Measurements from ENCODE around the gene RAB3C.

RAB3C gene

GRCh38 chr5:58860680-58861079 is 277.8 kb downstream of the RAB3C start:
- no peak for DNase-seq (ENCODE audit: low read depth, low spot score)
- no peaks in the 10 kb centered on the region for H3K4me1 ChIP-seq (ENCODE audit: control insufficient read depth, insufficient read depth, low read length)
- H3K4me3 ChIP-seq (ENCODE audit: low read length): no peak overlapping the region
- H3K27ac ChIP-seq (ENCODE audit: low read length): no peak overlapping the region
- H3K27me3 ChIP-seq (ENCODE audit: control insufficient read depth, insufficient read depth, low read length): no peaks in the 10 kb centered on the region
- H3K9me3 ChIP-seq (ENCODE audit: control insufficient read depth, insufficient read depth, low read length): no peaks in the 10 kb centered on the region
- no peaks in the 10 kb centered on the region for H3K36me3 ChIP-seq (ENCODE audit: control insufficient read depth, insufficient read depth, low read length)

GRCh38 chr5:58868931-58869330 is 286.1 kb downstream of the RAB3C start:
- Histone ChIP-seq H3K9me3 (ENCODE audit: control insufficient read depth, insufficient read depth, low read length) (no peaks in the 10 kb centered on the region), H3K4me3 (ENCODE audit: low read length) (no peak overlapping the region), H3K36me3 (ENCODE audit: control insufficient read depth, insufficient read depth, low read length) (no peaks in the 10 kb centered on the region), H3K4me1 (ENCODE audit: control insufficient read depth, insufficient read depth, low read length) (no peaks in the 10 kb centered on the region), H3K27ac (ENCODE audit: low read length) (no peak overlapping the region), H3K27me3 (ENCODE audit: control insufficient read depth, insufficient read depth, low read length) (no peaks in the 10 kb centered on the region)
- DNase-seq (ENCODE audit: low read depth, low spot score): no peak
- no CpG with 5 or more reads among the region's 8 CpGs for WGBS (ENCODE audit: insufficient coverage, insufficient read length)

GRCh38 chr5:58871648-58872242 is 288.9 kb downstream of the RAB3C start:
- Histone ChIP-seq H3K9me3 (ENCODE audit: control insufficient read depth, insufficient read depth, low read length) (no peaks in the 10 kb centered on the region), H3K36me3 (ENCODE audit: control insufficient read depth, insufficient read depth, low read length) (no peaks in the 10 kb centered on the region), H3K27me3 (ENCODE audit: control insufficient read depth, insufficient read depth, low read length) (no peaks in the 10 kb centered on the region), H3K27ac (ENCODE audit: low read length) (no peak overlapping the region), H3K4me3 (ENCODE audit: low read length) (no peak overlapping the region), H3K4me1 (ENCODE audit: control insufficient read depth, insufficient read depth, low read length) (no peaks in the 10 kb centered on the region)
- no peak for DNase-seq (ENCODE audit: low read depth, low spot score)
- WGBS (ENCODE audit: insufficient coverage, insufficient read length): no CpG with 5 or more reads among the region's 3 CpGs

GRCh38 chr5:58872670-58873273 is 289.9 kb downstream of the RAB3C start:
- no peak for DNase-seq (ENCODE audit: low read depth, low spot score)
- Histone ChIP-seq H3K9me3 (ENCODE audit: control insufficient read depth, insufficient read depth, low read length) (no peaks in the 10 kb centered on the region), H3K36me3 (ENCODE audit: control insufficient read depth, insufficient read depth, low read length) (no peaks in the 10 kb centered on the region), H3K27ac (ENCODE audit: low read length) (no peak overlapping the region), H3K27me3 (ENCODE audit: control insufficient read depth, insufficient read depth, low read length) (no peaks in the 10 kb centered on the region), H3K4me1 (ENCODE audit: control insufficient read depth, insufficient read depth, low read length) (no peaks in the 10 kb centered on the region), H3K4me3 (ENCODE audit: low read length) (no peak overlapping the region)
- WGBS (ENCODE audit: insufficient coverage, insufficient read length): no CpG with 5 or more reads among the region's 5 CpGs

GRCh38 chr5:58875599-58875998 is 292.7 kb downstream of the RAB3C start:
- WGBS (ENCODE audit: insufficient coverage, insufficient read length): no CpG with 5 or more reads among the region's 3 CpGs
- Histone ChIP-seq H3K27me3 (ENCODE audit: control insufficient read depth, insufficient read depth, low read length) (no peaks in the 10 kb centered on the region), H3K4me3 (ENCODE audit: low read length) (no peak overlapping the region), H3K27ac (ENCODE audit: low read length) (no peak overlapping the region), H3K4me1 (ENCODE audit: control insufficient read depth, insufficient read depth, low read length) (no peaks in the 10 kb centered on the region), H3K36me3 (ENCODE audit: control insufficient read depth, insufficient read depth, low read length) (no peaks in the 10 kb centered on the region), H3K9me3 (ENCODE audit: control insufficient read depth, insufficient read depth, low read length) (no peaks in the 10 kb centered on the region)
- no peak for DNase-seq (ENCODE audit: low read depth, low spot score)

- H3K4me3 ChIP-seq (ENCODE audit: low read length): no peak overlapping the region
These were observed 302.4 kb downstream of the RAB3C start for GRCh38 chr5:58885260-58885659.

GRCh38 chr5:58886315-58887207 is 303.7 kb downstream of the RAB3C start:
- no peak overlapping the region for H3K4me3 ChIP-seq (ENCODE audit: low read length)
- peak; percentile 50 for DNase-seq (ENCODE audit: low read depth, low spot score)
- no peaks in the 10 kb centered on the region for H3K27me3 ChIP-seq (ENCODE audit: control insufficient read depth, insufficient read depth, low read length)
- no CpG with 5 or more reads among the region's 14 CpGs for WGBS (ENCODE audit: insufficient coverage, insufficient read length)
- H3K36me3 ChIP-seq (ENCODE audit: control insufficient read depth, insufficient read depth, low read length): no peaks in the 10 kb centered on the region
- no peaks in the 10 kb centered on the region for H3K9me3 ChIP-seq (ENCODE audit: control insufficient read depth, insufficient read depth, low read length)
- peaks cover 2% of the 10 kb centered on the region; the same call in 1 of the 2 replicates for H3K4me1 ChIP-seq (ENCODE audit: control insufficient read depth, insufficient read depth, low read length)
- H3K27ac ChIP-seq (ENCODE audit: low read length): no peak overlapping the region

More at GRCh38 chr5:58885260-58885659, 302.4 kb downstream of the RAB3C start:
- DNase-seq (ENCODE audit: low read depth, low spot score): no peak
- Histone ChIP-seq H3K4me1 (ENCODE audit: control insufficient read depth, insufficient read depth, low read length) (peaks cover 2% of the 10 kb centered on the region; the same call in 1 of the 2 replicates), H3K27me3 (ENCODE audit: control insufficient read depth, insufficient read depth, low read length) (no peaks in the 10 kb centered on the region), H3K36me3 (ENCODE audit: control insufficient read depth, insufficient read depth, low read length) (no peaks in the 10 kb centered on the region), H3K9me3 (ENCODE audit: control insufficient read depth, insufficient read depth, low read length) (no peaks in the 10 kb centered on the region), H3K27ac (ENCODE audit: low read length) (no peak overlapping the region)
- no CpG with 5 or more reads among the region's 2 CpGs for WGBS (ENCODE audit: insufficient coverage, insufficient read length)

- Histone ChIP-seq H3K27me3 (ENCODE audit: control insufficient read depth, insufficient read depth, low read length) (no peaks in the 10 kb centered on the region), H3K4me1 (ENCODE audit: control insufficient read depth, insufficient read depth, low read length) (peaks cover 2% of the 10 kb centered on the region; the same call in 1 of the 2 replicates), H3K9me3 (ENCODE audit: control insufficient read depth, insufficient read depth, low read length) (no peaks in the 10 kb centered on the region), H3K27ac (ENCODE audit: low read length) (no peak overlapping the region), H3K36me3 (ENCODE audit: control insufficient read depth, insufficient read depth, low read length) (no peaks in the 10 kb centered on the region), H3K4me3 (ENCODE audit: low read length) (no peak overlapping the region)
- no peak for DNase-seq (ENCODE audit: low read depth, low spot score)
- WGBS (ENCODE audit: insufficient coverage, insufficient read length): no CpG with 5 or more reads among the region's 4 CpGs
These were observed 304.4 kb downstream of the RAB3C start for GRCh38 chr5:58887311-58887710.

GRCh38 chr5:58887721-58888409 is 305.0 kb downstream of the RAB3C start:
- no CpG with 5 or more reads among the region's 7 CpGs for WGBS (ENCODE audit: insufficient coverage, insufficient read length)
- no peak overlapping the region for H3K27ac ChIP-seq (ENCODE audit: low read length)
- H3K27me3 ChIP-seq (ENCODE audit: control insufficient read depth, insufficient read depth, low read length): no peaks in the 10 kb centered on the region
- DNase-seq (ENCODE audit: low read depth, low spot score): no peak
- no peaks in the 10 kb centered on the region for H3K9me3 ChIP-seq (ENCODE audit: control insufficient read depth, insufficient read depth, low read length)
- H3K4me3 ChIP-seq (ENCODE audit: low read length): no peak overlapping the region
- H3K4me1 ChIP-seq (ENCODE audit: control insufficient read depth, insufficient read depth, low read length): peaks cover 2% of the 10 kb centered on the region; the same call in 1 of the 2 replicates
- no peaks in the 10 kb centered on the region for H3K36me3 ChIP-seq (ENCODE audit: control insufficient read depth, insufficient read depth, low read length)

- no peak for DNase-seq (ENCODE audit: low read depth, low spot score)
- Histone ChIP-seq H3K27ac (ENCODE audit: low read length) (no peak overlapping the region), H3K9me3 (ENCODE audit: control insufficient read depth, insufficient read depth, low read length) (no peaks in the 10 kb centered on the region), H3K4me3 (ENCODE audit: low read length) (no peak overlapping the region), H3K27me3 (ENCODE audit: control insufficient read depth, insufficient read depth, low read length) (no peaks in the 10 kb centered on the region), H3K4me1 (ENCODE audit: control insufficient read depth, insufficient read depth, low read length) (peaks cover 2% of the 10 kb centered on the region; the same call in 1 of the 2 replicates), H3K36me3 (ENCODE audit: control insufficient read depth, insufficient read depth, low read length) (no peaks in the 10 kb centered on the region)
- no CpG with 5 or more reads among the region's 12 CpGs for WGBS (ENCODE audit: insufficient coverage, insufficient read length)
These were observed 307.4 kb downstream of the RAB3C start for GRCh38 chr5:58890265-58890664.
